GM10266 (cell line): ENCODE data around the gene ZNF587B.
"Not testable (repeated sequence)": the region's sequence is repeated elsewhere in the genome, so short reads cannot be mapped to it uniquely, and the experiment has no call there.

ENCODE experiments used
- DNase-seq: peaks from one replicate; pipeline ENCODE4 v3.0.0; 2012; ENCODE audit errors: extremely low spot score
- TF ChIP-seq, protein P1 (sequence below): IDR thresholded peaks from 2 replicates; pipeline ENCODE4 v1.5.1; 2012; ENCODE audit warnings: mild to moderate bottlenecking, low read depth; ENCODE audit not compliant: control insufficient read depth, insufficient read depth; ENCODE audit errors: missing control alignments

The ZNF587B gene

GRCh38 chr19:57820599-57820998 is 9.5 kb upstream of the ZNF587B start:
- TF ChIP-seq, protein P1, sequence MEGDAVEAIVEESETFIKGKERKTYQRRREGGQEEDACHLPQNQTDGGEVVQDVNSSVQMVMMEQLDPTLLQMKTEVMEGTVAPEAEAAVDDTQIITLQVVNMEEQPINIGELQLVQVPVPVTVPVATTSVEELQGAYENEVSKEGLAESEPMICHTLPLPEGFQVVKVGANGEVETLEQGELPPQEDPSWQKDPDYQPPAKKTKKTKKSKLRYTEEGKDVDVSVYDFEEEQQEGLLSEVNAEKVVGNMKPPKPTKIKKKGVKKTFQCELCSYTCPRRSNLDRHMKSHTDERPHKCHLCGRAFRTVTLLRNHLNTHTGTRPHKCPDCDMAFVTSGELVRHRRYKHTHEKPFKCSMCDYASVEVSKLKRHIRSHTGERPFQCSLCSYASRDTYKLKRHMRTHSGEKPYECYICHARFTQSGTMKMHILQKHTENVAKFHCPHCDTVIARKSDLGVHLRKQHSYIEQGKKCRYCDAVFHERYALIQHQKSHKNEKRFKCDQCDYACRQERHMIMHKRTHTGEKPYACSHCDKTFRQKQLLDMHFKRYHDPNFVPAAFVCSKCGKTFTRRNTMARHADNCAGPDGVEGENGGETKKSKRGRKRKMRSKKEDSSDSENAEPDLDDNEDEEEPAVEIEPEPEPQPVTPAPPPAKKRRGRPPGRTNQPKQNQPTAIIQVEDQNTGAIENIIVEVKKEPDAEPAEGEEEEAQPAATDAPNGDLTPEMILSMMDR: no peak
- DNase-seq: no peak

DNA sequence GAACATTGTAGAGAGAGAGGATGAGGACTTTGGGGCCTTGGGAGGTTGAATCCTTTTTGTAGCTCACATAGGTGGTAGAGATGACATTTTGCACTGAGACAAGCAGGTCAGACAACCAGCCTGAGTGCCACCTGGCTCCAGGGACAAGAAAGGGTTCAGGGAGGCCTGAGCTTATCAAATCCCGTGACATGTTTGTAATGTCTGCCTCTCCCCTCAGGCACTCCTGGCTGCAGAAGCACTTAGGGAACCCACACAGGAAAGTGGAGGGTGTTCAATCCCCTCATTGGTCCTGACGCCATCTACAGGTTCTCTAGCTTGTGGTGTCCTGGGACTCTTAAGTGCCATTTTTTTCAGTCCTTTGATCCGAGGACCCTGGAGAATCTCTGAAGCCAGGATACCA is 9.0 kb upstream of the ZNF587B start:
- not testable (repeated sequence) for DNase-seq

DNA sequence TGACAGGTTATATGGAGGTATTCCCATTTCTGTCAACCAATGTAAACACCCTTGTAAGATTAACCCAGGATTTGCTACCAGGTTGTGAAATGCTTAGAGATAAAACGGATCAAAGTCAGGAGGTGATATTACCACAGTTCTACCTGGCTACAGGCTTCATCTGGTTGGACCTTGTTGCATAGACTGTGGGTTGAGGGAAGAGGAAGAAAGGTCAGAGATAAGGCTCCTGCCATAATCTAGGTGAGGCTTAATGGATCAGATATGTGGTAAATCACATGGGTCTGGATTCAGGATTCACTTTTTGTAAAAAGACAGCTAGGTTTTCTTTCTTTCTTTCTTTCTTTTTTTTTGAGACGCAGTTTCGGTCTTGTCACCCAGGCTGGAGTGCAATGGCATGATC is 8.6 kb upstream of the ZNF587B start:
- DNase-seq: not testable (repeated sequence)

DNA sequence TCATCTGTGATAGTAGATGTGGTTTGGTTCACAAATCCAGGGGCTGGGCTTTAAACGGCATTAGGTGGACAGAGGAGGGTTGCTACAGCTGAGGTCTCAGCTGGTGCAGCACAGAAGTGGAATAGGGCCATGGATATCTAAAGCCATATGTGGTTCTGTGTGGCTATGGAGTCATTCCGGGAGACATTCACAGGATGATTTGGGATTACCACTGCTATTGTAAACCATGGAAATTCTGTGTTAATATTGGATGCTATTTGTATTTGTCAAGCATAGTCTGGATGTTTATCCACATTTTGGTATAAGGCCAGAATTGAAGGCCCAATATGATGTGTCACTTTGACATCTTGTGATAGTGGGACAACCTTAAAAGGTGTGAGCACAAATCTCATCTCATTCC is 6.9 kb upstream of the ZNF587B start:
- not testable (repeated sequence) for DNase-seq

- not testable (repeated sequence) for DNase-seq
These were observed 6.5 kb upstream of the ZNF587B start for GRCh38 chr19:57823608-57824007.

- DNase-seq: no peak
- TF ChIP-seq, protein P1: no peak
These were observed 4.6 kb upstream of the ZNF587B start for GRCh38 chr19:57825511-57825910.

GRCh38 chr19:57829316-57829715 is 783 bp upstream of the ZNF587B start:
- no peak for DNase-seq
- TF ChIP-seq, protein P1: no peak

GRCh38 chr19:57836991-57837390 is 6.9 kb downstream of the ZNF587B start:
- not testable (repeated sequence) for DNase-seq

- DNase-seq: not testable (repeated sequence)
These were observed 8.6 kb downstream of the ZNF587B start for GRCh38 chr19:57838622-57839191.

GRCh38 chr19:57841122-57841763 is 11.1 kb downstream of the ZNF587B start:
- DNase-seq: no peak
- TF ChIP-seq, protein P1: no peak

GRCh38 chr19:57847164-57847563 is 17.1 kb downstream of the ZNF587B start:
- not testable (repeated sequence) for DNase-seq

GRCh38 chr19:57849162-57849665 is 19.1 kb downstream of the ZNF587B start:
- not testable (repeated sequence) for DNase-seq

DNA sequence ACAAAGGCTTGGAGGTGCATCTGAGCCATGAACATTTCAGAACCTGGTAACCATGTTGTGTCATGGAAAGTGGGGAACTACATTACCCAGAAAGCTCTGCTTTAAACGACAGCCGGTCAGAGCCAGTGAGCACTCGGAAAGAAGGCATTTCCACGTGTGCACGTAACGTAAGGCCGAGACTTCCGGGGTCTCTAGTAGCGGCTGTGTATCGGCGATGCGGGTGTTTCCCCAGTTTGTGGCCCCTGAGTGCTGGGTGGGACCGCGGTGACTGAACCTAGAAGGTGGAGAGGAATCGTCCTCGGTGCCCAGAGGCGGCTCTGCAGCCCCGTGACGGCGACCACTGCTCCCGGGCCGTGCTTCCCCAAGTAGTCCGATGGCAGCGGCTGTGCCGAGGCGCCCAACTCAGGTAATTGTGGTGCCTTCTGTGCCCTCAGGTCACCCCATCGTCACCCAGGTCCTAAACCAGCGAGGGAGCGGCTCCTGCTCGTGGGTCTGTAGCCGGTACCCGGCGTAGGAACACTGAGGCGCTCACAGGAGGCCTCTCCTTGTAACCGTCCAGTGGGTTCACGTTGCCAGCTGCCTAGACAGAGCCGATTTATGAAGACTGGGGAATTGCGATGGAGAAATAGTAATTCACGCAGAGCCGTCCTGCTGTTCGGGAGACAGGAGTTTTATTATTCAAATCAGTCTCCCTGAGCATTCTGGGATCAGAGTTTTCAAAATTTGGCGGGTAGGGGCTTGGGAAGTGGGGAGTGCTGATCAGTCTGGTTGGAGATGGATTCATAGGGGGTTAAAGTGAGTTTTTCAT is 19.8 kb downstream of the ZNF587B start, which contains the start of gene ZNF587:
TSS of gene ZNF587 (plus strand) at position 194 of the 808 bp plus-strand sequence. CDS start at position 374, 180 bp downstream.
- DNase-seq: peak; percentile 74
